GM12872 (cell line): ENCODE data around the gene OVCH2.

ENCODE experiments used
- TF ChIP-seq, protein P1 (sequence below): IDR thresholded peaks from 3 replicates; pipeline ENCODE4 v1.5.1; 2011; ENCODE audit warnings: low read depth, mild to moderate bottlenecking, low read length, moderate library complexity; ENCODE audit not compliant: insufficient read depth

Gene OVCH2

DNA sequence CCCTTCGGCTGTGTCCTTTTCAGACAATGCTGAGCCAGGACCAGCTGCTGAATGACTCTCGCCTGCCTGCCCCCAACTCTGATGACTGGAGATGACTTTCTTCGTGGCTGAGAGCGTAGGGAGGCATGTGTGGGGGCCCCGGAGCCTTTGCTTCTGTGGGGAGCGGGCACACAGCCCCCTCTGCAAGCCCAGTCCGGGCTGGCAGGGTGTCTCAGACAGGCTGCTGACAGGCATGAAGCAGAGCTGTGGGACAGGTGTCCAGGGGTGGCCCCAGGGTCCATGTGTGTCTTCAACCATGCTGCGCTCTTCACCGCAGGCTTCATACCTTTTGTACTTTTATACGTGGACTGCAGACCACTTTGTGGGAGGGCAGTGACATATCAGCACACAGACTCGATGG lies 49.6 kb downstream of the OVCH2 start:
- TF ChIP-seq, protein P1, sequence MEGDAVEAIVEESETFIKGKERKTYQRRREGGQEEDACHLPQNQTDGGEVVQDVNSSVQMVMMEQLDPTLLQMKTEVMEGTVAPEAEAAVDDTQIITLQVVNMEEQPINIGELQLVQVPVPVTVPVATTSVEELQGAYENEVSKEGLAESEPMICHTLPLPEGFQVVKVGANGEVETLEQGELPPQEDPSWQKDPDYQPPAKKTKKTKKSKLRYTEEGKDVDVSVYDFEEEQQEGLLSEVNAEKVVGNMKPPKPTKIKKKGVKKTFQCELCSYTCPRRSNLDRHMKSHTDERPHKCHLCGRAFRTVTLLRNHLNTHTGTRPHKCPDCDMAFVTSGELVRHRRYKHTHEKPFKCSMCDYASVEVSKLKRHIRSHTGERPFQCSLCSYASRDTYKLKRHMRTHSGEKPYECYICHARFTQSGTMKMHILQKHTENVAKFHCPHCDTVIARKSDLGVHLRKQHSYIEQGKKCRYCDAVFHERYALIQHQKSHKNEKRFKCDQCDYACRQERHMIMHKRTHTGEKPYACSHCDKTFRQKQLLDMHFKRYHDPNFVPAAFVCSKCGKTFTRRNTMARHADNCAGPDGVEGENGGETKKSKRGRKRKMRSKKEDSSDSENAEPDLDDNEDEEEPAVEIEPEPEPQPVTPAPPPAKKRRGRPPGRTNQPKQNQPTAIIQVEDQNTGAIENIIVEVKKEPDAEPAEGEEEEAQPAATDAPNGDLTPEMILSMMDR, result no peak

DNA sequence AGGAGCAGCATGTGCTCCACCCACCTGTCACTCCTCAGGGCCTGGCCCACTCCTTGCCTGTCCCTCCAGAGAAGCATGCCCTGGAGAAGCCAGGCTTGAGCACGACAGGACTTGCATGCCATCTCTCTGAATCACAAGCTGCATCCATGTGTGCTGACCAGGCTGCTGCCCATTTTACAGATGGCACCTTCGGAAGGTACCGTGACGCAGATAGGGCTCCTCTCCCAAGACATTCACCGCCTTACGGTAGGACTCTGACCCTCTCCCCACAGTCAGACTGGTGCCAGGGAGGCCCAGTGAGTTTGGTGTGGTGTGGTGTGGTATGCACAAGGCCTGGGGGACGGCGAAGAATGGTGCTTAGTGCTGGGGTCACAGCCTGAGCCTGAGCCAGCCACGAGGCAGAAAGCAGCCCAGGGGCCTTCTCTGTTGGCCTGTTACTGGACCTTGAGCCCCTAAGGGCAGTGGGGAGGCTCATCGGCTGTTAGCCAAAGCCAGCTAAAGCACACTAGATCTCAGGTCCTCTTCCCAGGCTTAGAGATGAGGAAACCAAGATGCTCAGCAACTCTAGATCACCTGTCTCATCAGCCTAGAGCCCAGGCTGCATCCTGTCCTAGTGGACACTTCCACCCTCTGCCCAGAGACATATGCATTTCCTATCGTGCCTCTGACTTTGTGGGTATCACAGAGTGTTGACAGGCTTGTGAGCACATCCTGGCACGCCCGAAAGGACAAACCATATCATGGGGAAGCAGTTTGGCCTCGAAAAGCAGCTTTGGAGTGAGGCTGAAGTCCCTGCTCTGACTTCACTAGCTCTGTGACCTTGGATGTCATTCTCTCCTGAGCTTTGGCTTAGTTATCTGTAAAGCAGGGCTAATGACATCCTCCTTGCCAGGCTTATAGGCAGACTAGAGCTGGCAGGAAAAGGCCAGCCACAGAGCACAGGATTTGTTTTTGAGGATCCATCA lies 50.7 kb downstream of the OVCH2 start:
- TF ChIP-seq, protein P1, result no peak

DNA sequence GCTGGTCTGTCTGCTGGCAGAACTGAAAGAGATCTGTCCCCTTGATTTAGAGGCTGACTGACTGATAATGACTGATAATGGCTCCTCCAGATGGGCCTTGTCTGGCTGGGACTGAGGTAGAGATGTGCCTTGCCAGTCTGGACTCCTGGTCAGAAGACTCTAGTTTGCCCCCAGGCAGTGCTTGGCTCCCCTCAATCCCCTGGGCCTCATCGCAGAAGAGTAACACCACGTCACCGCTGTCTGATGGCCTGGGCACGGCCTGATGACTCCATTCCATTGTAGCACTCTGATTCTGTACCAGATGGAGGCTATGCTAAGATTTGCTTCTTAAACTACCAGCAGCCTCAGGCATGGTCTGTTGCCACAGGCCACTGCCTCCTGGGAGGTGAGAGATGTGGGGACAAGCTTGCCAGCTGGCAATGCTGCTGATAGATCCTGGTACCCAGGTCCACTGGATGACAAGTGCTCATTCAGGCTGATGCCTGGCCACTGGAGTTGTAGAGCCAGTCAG lies 52.0 kb downstream of the OVCH2 start:
- TF ChIP-seq, protein P1, result no peak

DNA sequence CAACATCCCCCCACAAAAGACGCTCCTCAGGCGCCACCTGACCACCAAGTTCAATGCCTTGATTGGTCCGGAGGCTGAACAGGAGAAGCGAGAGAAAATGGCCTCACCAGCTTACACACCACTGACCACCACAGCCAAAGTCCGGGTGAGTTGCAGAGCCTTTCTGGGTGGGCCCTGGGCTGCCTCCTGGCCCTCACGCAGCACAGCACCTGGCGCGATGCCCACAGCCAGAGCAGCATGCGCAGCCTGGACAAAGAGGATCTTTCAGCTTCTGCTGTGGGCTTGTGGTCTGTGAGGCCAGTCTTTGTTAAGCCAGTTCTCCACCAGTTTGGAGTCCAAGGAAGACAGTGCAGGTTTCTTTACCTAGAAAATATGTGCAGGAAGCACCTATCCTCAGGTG lies 54.6 kb downstream of the OVCH2 start:
- TF ChIP-seq, protein P1, result no peak

DNA sequence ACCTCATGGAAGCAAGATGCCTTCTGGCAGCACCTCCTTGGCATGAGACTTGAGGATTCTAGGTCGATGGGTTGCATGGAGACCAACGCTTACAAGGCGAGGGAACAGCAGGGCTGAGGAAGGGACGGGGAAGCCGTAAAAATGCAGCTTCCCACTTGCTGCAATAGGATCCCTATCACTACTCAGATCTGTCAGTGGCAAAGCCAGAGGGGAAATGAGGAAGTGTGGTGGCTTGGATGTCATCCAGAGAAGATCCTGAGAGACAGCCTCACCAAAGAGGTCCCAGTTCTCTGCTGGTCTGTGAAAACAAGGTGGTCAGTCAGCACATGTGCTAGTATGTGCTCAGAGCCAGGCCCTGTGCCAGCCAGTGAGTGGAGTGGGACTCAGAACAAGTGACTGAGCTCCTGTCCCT lies 55.1 kb downstream of the OVCH2 start:
- TF ChIP-seq, protein P1, result no peak

DNA sequence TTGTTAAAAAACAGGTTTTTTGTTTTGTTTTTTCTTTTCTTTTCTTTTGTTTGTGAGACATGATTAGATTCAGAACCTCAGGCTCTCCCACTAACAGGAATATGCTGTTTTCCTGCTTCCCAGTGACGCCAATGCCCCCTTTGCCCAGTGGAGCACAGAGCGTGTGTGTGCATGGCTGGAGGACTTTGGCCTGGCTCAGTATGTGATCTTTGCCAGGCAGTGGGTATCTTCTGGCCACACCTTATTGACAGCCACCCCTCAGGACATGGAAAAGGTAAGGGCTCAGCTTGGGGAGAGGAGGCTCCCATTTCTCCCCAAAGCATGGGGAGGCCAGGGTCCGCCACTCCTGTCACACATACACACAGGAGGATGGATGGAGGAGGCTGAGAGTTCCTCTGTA lies 58.0 kb downstream of the OVCH2 start:
- TF ChIP-seq, protein P1, result no peak

DNA sequence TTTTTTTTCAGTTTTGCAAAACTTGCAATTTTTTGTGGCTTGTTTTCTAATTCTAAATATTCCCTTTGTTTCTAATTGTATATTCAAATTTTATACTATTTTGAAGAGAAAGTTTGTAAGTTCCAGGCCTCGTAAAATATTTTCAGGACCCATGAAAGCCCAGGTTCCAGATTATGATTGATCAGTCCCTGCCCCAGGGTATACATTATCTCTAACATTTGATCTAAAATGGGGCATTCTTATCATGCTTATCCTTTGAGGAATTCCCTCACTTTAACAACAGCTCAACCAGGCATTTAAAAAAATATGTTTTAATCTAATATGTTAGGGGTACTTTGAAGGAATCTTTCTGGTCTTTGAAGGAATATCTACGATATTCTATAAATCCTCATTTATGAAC lies 59.4 kb downstream of the OVCH2 start:
- TF ChIP-seq, protein P1, result no peak
